ENCODE results near the gene PPP3CA.
"Not testable (repeated sequence)": the region's sequence is repeated elsewhere in the genome, so short reads cannot be mapped to it uniquely, and the experiment has no call there.

Gene PPP3CA

DNA sequence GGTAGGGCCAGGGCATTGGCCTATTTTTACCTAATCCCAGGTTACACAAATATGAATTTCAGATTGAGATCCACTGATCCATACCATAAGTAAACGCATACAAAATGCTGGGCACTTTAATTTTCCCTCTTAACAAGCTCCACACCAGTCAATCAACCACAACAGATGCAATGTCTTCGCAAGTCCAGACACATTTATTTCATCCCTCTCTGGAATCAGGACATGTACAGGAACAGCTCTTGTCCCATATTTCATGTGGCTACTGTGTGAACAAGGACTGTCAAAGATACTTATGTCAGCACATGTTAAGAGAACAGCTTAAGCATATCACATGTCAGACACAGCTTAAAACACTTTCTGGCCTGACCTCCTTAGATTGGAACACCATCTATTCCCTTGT, 145.9 kb downstream of the PPP3CA start:
- FAIRE-seq = no peak

- no peak for FAIRE-seq
Measured at GRCh38 chr4:101200561-101200960, 146.8 kb downstream of the PPP3CA start.

GRCh38 chr4:101199507-101200285, 147.6 kb downstream of the PPP3CA start:
- no peak for FAIRE-seq

DNA sequence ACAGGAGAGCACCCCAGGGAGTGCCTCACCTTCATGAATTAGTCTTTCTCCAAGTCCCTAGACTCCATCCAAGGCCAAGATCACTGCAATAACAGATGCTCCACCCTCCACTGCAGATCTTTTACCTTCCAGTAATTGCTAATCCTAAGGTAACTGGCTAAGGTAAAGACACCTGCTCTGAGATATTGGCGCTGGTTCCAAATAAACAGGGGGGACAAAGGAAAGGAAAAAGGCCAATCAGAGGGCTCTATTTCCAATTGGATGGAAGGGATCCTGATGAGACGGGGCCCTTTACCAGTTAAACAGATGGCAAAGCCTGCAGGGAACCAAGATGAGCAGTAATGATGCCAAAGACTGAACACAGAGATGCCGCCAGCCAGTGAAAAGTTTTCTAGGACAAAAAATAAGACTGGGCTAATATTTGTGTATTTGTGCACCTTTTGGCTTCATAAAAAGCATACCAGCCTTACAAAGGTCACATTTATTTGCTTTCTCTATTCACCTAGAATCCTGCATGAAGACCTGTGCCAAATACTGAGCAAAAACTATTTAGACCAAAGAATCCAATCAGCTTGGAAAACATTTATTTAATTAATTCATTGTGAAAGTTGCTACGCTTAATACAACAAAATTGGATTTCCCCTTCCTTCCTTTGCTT, 148.5 kb downstream of the PPP3CA start:
- no peak for FAIRE-seq

DNA sequence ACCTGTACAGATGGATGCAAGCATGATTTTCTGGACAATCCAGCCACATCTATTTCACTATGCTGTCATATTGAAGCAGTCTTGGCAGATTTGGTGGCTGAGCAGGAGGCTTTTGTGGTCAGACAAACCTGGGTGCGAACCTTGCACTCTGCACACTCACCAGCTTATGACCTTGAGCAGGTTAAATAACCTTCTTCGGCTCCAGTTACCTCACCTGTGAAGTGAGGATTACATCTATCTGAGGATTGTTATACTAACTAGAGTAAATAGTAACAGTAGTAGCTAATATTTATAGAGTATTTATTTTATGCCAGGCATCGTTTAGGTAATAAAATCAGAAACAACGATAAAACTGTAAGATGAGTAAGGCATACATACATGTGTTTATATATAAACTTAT, 150.0 kb downstream of the PPP3CA start:
- FAIRE-seq = no peak

DNA sequence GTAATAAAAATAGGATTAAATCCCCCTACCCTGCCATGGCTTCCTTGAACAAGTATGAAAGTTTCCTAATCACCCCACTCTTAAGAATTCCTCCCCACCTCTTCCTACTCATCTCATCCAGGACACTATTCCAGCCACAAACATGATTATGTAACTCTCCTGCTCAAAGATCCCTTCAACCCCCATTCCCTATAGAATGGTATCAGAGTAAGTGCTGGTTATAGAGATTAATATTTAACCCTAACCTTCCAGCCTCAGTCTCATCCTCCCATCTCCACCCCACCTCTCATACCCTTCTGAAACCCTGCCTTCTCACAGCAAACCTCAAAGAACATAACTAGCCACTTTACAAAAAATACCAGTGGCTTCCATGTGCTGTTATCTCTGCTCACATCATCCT, 155.1 kb downstream of the PPP3CA start:
- FAIRE-seq = no peak

GRCh38 chr4:101191302-101192098, 155.8 kb downstream of the PPP3CA start:
- FAIRE-seq = no peak

DNA sequence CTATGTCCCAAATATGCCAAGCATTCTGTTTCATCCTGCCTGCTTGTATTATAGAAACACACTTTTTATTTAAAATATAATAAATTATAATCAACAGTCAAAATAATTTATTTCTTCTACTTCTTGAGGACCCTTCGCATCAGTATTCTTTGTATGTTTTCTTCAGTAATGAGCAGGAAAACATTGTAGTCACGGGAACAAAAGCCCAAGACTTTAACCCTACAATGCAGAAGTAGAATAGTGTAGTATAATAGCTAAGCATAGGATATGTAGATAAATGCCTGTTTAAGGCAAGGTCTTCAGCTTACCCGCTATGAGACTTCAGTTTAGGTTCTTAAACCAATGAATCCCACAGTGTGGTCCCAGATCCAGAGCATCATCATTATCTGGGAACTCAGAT, 156.6 kb downstream of the PPP3CA start:
- FAIRE-seq = no peak

DNA sequence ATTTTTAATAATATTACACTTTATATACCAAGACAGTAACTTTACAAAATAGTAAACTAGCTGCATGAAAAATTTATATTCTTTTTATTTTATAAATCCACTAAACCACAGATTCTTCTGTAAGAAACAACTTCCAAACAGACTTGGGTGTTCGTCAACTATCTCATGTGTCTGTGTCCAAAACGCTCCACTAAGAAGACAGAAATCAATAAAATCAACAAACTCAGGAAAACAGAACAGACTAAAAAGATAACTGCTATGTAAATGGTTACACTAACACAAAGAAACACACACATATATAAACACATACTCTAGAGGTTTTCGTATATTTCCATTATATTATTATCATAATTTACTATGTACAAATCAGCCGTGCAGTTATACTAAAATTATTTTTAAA, 158.4 kb downstream of the PPP3CA start:
- no peak for FAIRE-seq

- FAIRE-seq = no peak
Measured at GRCh38 chr4:101187841-101188240, 159.5 kb downstream of the PPP3CA start.

GRCh38 chr4:101186567-101187184, 160.7 kb downstream of the PPP3CA start:
- FAIRE-seq = no peak

DNA sequence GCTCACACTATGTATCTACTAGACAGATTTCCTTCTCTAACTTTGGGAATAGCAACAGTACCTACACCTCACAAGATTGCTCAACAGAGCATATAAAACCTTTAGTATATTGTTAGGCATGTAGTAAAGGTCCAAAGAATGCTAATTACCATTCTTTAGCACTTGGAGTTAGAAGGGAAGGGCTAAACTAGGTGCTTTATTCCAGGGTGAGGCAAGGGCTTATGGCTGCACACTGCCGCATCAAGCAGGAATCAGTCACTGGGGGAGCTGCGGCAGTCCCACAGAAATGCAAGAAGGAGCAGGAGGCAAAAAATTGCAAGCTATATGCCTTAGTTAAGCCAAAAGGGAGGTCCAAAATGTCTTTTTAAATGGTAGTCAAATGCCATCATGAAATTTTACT, 162.7 kb downstream of the PPP3CA start:
- FAIRE-seq = no peak

- FAIRE-seq = no peak
Measured at GRCh38 chr4:101183666-101184373, 163.5 kb downstream of the PPP3CA start.

DNA sequence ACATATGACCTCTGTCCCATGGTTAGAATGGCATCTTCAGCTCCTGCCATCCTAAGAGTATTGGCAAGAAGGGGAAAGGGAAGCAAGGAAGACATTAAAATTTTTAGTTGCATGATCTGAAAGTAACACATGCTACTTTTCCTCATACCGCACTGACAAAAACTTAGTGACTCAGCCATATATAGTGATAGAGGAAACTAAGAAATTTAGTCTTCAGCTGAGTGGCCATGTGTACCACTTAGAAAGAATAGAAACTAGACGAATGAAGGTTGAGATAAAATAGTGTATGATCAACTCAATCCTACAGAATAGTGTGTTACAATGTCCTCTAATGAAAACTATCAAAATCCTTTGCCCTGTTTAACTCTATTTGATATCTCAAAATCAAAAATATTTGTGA, 164.1 kb downstream of the PPP3CA start:
- FAIRE-seq = no peak

DNA sequence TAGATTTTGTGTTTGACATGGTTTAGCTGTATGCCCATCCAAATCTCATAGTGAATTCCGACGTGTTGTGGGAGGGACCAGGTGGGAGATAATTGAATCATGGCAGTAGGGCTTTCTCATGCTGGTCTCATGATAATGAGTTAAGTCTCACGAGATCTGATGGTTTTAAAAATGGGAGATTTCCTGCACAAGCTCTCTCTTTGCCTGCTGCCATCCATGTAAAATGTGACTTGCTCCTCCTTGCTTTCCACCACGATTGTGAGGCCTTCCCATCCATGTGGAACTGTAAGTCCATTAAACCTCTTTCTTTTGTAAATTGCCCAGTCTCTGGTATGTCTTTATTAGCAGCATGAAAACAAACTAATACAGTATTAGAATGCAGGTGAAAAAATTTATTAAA, 164.6 kb downstream of the PPP3CA start:
- not testable (repeated sequence) for FAIRE-seq

DNA sequence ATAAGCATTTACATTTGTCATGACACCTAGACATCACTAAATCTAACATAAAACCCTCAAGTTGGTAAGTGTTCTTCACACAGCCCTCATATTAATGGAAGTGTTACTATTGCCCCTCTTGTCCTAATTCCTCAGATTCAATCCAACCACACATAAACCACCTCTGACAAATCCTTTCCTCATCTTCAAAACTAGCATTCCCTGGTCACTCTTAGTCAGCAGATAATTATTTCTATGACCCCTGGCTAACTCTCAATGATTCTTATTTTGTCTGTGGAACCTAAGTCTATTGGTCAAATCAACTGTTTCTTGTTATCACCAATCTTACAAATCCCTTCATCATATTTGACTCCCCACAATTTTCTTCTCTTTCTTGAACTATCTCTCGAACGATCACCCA, 168.6 kb downstream of the PPP3CA start:
- FAIRE-seq = no peak

DNA sequence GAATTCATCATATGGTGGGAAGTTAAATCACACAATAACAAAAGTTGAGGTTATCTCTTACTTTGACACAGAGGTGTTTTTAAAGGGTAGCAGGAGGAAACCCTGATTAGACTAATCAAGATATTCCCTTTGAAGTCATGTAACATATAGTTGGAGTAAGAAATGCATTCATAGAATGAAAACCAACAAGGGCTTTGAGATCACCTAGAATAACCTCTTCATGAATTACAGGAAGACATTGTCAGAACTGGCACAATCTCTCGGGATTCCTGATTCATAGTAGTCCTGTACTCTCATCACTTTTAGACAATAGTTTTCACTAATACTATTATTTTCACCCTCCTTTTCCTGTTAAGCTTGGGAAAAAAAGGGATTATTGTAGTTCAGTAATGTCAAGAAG, 170.2 kb downstream of the PPP3CA start:
- FAIRE-seq = no peak

- no peak for FAIRE-seq
Measured at GRCh38 chr4:101175896-101176676, 171.2 kb downstream of the PPP3CA start.

- no peak for FAIRE-seq
Measured at GRCh38 chr4:101174679-101175345, 172.5 kb downstream of the PPP3CA start.

DNA sequence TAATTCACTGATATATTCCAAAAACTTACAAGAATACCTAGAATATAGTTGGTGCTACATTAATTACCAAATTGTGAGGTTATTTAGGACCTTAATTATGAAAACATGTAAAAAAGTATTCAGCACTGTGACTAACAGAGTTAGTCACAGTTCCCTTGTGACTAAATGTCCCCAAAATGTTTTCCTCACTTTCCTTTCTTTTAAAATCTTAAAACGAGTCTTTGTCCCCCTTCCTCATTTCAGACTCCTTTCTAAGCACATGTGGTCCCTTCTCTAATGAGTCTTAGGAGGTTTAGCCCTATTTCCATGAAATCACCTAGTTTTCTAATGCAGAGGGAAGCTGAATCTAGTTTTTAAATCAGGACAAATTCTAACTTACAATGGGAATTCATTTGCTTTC, 175.0 kb downstream of the PPP3CA start:
- no peak for FAIRE-seq

- no peak for FAIRE-seq
Measured at GRCh38 chr4:101171747-101172146, 175.6 kb downstream of the PPP3CA start.

Data from A204.1 (cell line).